ENCODE data around the gene RAB24. TPM values are rescaled to one million over a fixed set of nuclear protein-coding genes. Genes with fewer than 3 reads are reported as not detected.

RAB24 gene
- total and polyA plus RNA-seq, 4 donors, result 8.5 to 19.0 (median 12.0) TPM

DNA sequence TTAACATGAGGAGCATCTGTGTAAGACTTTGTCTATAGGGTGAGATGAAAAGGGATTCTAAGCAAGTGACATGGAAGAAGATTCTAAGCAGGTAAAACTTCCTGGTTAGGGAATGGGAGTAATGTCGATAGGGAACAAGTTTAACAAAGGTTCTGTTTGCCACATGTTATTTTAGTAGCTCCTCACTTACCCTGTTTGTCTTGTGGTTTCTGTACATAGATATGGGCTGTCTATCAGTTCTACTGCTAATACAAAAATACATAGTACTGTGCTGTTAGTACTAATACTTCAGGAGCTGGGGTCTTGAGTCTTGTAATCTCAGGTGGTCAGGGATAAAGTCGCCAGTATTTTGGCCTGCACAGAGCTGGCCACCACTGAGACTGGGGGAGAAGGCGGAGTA lies 32.9 kb downstream of the RAB24 start:
- no peak for DNase-seq (ENCODE audit: low spot score)
- WGBS, result 90% methylated on average over 3 of the region's 3 CpGs
- TF ChIP-seq SP1 (IDR thresholded peaks at IDR 0.05), result no peak
- TF ChIP-seq RXRA (IDR thresholded peaks at IDR 0.05), result no peak
- TF ChIP-seq NR2F2 (IDR thresholded peaks at IDR 0.05), result no peak
- no peak for TF ChIP-seq JUND (IDR thresholded peaks at IDR 0.05)
- TF ChIP-seq FOXA2 (IDR thresholded peaks at IDR 0.05), result no peak
- TF ChIP-seq, protein P1, sequence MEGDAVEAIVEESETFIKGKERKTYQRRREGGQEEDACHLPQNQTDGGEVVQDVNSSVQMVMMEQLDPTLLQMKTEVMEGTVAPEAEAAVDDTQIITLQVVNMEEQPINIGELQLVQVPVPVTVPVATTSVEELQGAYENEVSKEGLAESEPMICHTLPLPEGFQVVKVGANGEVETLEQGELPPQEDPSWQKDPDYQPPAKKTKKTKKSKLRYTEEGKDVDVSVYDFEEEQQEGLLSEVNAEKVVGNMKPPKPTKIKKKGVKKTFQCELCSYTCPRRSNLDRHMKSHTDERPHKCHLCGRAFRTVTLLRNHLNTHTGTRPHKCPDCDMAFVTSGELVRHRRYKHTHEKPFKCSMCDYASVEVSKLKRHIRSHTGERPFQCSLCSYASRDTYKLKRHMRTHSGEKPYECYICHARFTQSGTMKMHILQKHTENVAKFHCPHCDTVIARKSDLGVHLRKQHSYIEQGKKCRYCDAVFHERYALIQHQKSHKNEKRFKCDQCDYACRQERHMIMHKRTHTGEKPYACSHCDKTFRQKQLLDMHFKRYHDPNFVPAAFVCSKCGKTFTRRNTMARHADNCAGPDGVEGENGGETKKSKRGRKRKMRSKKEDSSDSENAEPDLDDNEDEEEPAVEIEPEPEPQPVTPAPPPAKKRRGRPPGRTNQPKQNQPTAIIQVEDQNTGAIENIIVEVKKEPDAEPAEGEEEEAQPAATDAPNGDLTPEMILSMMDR (IDR thresholded peaks at IDR 0.05; ENCODE audit: low read depth, low read length, missing input control), result no peak
- no peak for TF ChIP-seq HNF4A (conservative IDR thresholded peaks at IDR 0.05)
- TF ChIP-seq GABPA (IDR thresholded peaks at IDR 0.05 in 1 of 2, conservative IDR thresholded peaks at IDR 0.05 in 1 of 2), result no peak
- TF ChIP-seq FOXA1 (IDR thresholded peaks at IDR 0.05), result no peak
- TF ChIP-seq, protein P2, sequence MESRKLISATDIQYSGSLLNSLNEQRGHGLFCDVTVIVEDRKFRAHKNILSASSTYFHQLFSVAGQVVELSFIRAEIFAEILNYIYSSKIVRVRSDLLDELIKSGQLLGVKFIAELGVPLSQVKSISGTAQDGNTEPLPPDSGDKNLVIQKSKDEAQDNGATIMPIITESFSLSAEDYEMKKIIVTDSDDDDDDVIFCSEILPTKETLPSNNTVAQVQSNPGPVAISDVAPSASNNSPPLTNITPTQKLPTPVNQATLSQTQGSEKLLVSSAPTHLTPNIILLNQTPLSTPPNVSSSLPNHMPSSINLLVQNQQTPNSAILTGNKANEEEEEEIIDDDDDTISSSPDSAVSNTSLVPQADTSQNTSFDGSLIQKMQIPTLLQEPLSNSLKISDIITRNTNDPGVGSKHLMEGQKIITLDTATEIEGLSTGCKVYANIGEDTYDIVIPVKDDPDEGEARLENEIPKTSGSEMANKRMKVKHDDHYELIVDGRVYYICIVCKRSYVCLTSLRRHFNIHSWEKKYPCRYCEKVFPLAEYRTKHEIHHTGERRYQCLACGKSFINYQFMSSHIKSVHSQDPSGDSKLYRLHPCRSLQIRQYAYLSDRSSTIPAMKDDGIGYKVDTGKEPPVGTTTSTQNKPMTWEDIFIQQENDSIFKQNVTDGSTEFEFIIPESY (IDR thresholded peaks at IDR 0.05), result no peak
- TF ChIP-seq, protein P3, sequence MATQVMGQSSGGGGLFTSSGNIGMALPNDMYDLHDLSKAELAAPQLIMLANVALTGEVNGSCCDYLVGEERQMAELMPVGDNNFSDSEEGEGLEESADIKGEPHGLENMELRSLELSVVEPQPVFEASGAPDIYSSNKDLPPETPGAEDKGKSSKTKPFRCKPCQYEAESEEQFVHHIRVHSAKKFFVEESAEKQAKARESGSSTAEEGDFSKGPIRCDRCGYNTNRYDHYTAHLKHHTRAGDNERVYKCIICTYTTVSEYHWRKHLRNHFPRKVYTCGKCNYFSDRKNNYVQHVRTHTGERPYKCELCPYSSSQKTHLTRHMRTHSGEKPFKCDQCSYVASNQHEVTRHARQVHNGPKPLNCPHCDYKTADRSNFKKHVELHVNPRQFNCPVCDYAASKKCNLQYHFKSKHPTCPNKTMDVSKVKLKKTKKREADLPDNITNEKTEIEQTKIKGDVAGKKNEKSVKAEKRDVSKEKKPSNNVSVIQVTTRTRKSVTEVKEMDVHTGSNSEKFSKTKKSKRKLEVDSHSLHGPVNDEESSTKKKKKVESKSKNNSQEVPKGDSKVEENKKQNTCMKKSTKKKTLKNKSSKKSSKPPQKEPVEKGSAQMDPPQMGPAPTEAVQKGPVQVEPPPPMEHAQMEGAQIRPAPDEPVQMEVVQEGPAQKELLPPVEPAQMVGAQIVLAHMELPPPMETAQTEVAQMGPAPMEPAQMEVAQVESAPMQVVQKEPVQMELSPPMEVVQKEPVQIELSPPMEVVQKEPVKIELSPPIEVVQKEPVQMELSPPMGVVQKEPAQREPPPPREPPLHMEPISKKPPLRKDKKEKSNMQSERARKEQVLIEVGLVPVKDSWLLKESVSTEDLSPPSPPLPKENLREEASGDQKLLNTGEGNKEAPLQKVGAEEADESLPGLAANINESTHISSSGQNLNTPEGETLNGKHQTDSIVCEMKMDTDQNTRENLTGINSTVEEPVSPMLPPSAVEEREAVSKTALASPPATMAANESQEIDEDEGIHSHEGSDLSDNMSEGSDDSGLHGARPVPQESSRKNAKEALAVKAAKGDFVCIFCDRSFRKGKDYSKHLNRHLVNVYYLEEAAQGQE (IDR thresholded peaks at IDR 0.05), result no peak
- TF ChIP-seq RAD21 (IDR thresholded peaks at IDR 0.05), result no peak
- TF ChIP-seq YY1 (IDR thresholded peaks at IDR 0.05), result no peak
- no peak for TF ChIP-seq EGR1 (IDR thresholded peaks at IDR 0.05; ENCODE audit: low read depth in 2 of 2)
- no peaks in the 10 kb centered on the region for H3K27me3 ChIP-seq (ENCODE audit: control insufficient read depth in 4 of 4, insufficient read depth in 4 of 4, low read length in 3 of 4)
- no peak overlapping the region for H3K4me3 ChIP-seq (ENCODE audit: low read depth in 1 of 3, low read length in 3 of 3)
- H3K4me1 ChIP-seq (ENCODE audit: control insufficient read depth in 4 of 4, insufficient read depth in 4 of 4, low read length in 3 of 4), result peaks cover 0 to 4% (median 0%) of the 10 kb centered on the region in 4 donors
- H3K36me3 ChIP-seq (ENCODE audit: control insufficient read depth in 4 of 4, insufficient read depth in 3 of 4, low read depth in 1 of 4, low read length in 3 of 4), result peaks cover 4 to 53% (median 48%) of the 10 kb centered on the region in 4 donors
- no peak overlapping the region for H3K27ac ChIP-seq (ENCODE audit: low read depth in 1 of 2, low read length in 2 of 2)
- H3K9ac ChIP-seq (ENCODE audit: low read depth in 1 of 2, low read length in 2 of 2), result no peak overlapping the region
- H3K9me3 ChIP-seq (ENCODE audit: control insufficient read depth in 4 of 4, low read length in 3 of 4), result no peaks in the 10 kb centered on the region

DNA sequence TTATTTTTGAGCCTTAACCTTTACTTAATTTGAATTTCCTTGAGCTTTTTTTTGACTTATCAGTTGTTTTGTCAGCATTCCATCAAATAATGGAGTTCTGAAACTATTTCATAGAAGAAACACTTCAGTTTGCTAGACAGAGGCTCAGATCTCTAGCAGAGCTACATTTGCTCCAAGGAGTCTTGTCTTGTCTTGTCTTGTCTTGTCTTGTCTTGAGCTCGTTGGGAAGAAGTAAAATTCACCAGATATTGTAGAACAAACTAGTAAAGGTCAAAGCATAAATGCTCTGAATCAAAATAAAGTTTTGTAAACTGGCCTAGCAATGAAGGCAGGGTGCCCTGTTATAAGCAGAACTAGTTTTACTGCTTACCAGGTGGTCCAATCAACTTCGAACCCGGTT lies 33.5 kb downstream of the RAB24 start:
- no peaks in the 10 kb centered on the region for H3K9me3 ChIP-seq (ENCODE audit: control insufficient read depth in 4 of 4, low read length in 3 of 4)
- no peaks in the 10 kb centered on the region for H3K27me3 ChIP-seq (ENCODE audit: control insufficient read depth in 4 of 4, insufficient read depth in 4 of 4, low read length in 3 of 4)
- H3K36me3 ChIP-seq (ENCODE audit: control insufficient read depth in 4 of 4, insufficient read depth in 3 of 4, low read depth in 1 of 4, low read length in 3 of 4), result peaks cover 4 to 53% (median 49%) of the 10 kb centered on the region in 4 donors
- peaks cover 0 to 4% (median 0%) of the 10 kb centered on the region in 4 donors for H3K4me1 ChIP-seq (ENCODE audit: control insufficient read depth in 4 of 4, insufficient read depth in 4 of 4, low read length in 3 of 4)
- H3K4me3 ChIP-seq (ENCODE audit: low read depth in 1 of 3, low read length in 3 of 3), result no peak overlapping the region
- H3K9ac ChIP-seq (ENCODE audit: low read depth in 1 of 2, low read length in 2 of 2), result no peak overlapping the region
- TF ChIP-seq HNF4A (conservative IDR thresholded peaks at IDR 0.05) (no peak), GABPA (IDR thresholded peaks at IDR 0.05 in 1 of 2, conservative IDR thresholded peaks at IDR 0.05 in 1 of 2) (no peak), RXRA (IDR thresholded peaks at IDR 0.05) (no peak), FOXA1 (IDR thresholded peaks at IDR 0.05) (no peak), NR2F2 (IDR thresholded peaks at IDR 0.05) (no peak), FOXA2 (IDR thresholded peaks at IDR 0.05) (no peak)
- TF ChIP-seq, protein P4, sequence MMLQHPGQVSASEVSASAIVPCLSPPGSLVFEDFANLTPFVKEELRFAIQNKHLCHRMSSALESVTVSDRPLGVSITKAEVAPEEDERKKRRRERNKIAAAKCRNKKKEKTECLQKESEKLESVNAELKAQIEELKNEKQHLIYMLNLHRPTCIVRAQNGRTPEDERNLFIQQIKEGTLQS (IDR thresholded peaks at IDR 0.05), result no peak
- no peak overlapping the region for H3K27ac ChIP-seq (ENCODE audit: low read depth in 1 of 2, low read length in 2 of 2)
- 97% methylated on average over 3 of the region's 3 CpGs for WGBS
- DNase-seq (ENCODE audit: low spot score), result no peak
